AG09309 (cell line): ENCODE measurements around the gene ABHD15.

ENCODE experiments used
- DNase-seq: peaks from one replicate; pipeline ENCODE4 v3.0.0-alpha.2; 2010; ENCODE audit warnings: low read depth
- H3K4me3 ChIP-seq: 2 replicates; pipeline ENCODE4 v1.5.1; 2011; ENCODE audit warnings: mild to moderate bottlenecking, low read depth, low read length, moderate library complexity; ENCODE audit not compliant: control insufficient read depth
- CTCF ChIP-seq: IDR thresholded peaks from 2 replicates; pipeline ENCODE4 v1.5.1; 2011; ENCODE audit warnings: mild to moderate bottlenecking, low read depth, low read length, inconsistent platforms; ENCODE audit not compliant: insufficient read depth, control insufficient read depth; ENCODE audit errors: missing control alignments

ABHD15 gene

GRCh38 chr17:29576214-29577000, 9.6 kb upstream of the ABHD15 start:
- H3K4me3 ChIP-seq, result no peak overlapping the region
- no peak for DNase-seq

GRCh38 chr17:29575511-29576213, 8.8 kb upstream of the ABHD15 start:
- no peak overlapping the region for H3K4me3 ChIP-seq
- no peak for TF ChIP-seq CTCF

More at GRCh38 chr17:29576214-29577000, 9.6 kb upstream of the ABHD15 start:
- no peak for TF ChIP-seq CTCF

DNA sequence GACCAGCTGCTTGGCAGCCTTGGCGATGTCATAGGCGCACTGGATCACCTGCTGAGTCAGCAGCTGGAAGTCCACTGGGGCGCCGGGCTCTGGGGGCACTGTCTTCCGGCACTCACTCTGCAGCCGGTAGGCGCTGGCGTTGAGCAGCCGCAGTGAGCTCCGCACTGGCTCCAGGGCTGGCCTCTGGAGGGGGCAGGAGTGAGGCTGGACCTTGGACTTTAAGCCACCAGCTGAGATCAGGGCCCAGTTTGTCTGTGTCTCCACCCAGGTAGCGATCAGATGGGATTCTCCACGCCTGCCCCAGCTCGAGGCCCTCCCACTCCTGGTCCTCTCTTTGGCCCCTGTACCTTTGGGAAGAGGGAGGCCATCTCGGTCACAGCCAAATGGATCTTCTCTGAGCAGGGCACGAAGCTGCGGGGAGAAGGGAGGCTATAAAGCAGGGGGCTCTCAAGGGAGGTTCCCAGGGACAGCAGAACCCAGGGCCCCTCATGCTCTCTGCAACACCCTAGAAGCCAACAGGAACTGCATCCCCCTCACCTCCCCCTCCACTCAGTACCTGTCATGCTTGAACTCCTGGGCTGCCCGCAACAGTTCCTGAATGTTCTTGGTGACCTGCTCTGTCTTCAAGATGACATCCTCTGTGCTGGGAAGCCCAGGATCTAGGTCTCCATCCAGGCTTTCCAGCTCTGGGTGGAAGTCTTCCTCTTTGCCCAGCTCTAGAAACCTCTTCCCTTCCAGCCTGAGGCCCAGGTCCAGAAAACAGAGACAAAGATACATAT, 8.1 kb upstream of the ABHD15 start:
- H3K4me3 ChIP-seq, result no peak overlapping the region
- no peak for TF ChIP-seq CTCF
- DNase-seq, result no peak

More at GRCh38 chr17:29575511-29576213, 8.8 kb upstream of the ABHD15 start:
- DNase-seq, result no peak

GRCh38 chr17:29573871-29574731, 7.3 kb upstream of the ABHD15 start:
- no peak for DNase-seq
- no peak overlapping the region for H3K4me3 ChIP-seq
- TF ChIP-seq CTCF, result no peak

- H3K4me3 ChIP-seq, result no peak overlapping the region
- no peak for TF ChIP-seq CTCF
- DNase-seq, result no peak
Measured at GRCh38 chr17:29573558-29573869, 6.7 kb upstream of the ABHD15 start.
